HepG2 (cell line): Measurements from ENCODE around the gene ABCF1. TPM values are rescaled to one million over a fixed set of nuclear protein-coding genes. Genes with fewer than 3 reads are reported as not detected.

Source experiments
- FOSL2 ChIP-seq: sonication (generic); formaldehyde crosslinking; IDR thresholded peaks from 2 replicates; pipeline ENCODE4 v1.4.0; 2020; ENCODE audit warnings: missing genetic modification reagents
- NCOA1 ChIP-seq: sonication (generic); formaldehyde crosslinking; IDR thresholded peaks from 2 replicates; pipeline ENCODE4 v1.9.0; 2021; ENCODE audit warnings: missing genetic modification reagents
- NR2F1 ChIP-seq, 2 experiments: fragments of 450-650 bp in 1 of 2; formaldehyde crosslinking in 1 of 2; IDR thresholded peaks; 2 replicates each; pipeline versions ENCODE4 v1.5.0 to v1.6.1; 2016 to 2020; ENCODE audit warnings: mild to moderate bottlenecking in 1 of 2, missing compliant biosample characterization in 1 of 2, missing genetic modification reagents in 1 of 2, moderate library complexity in 1 of 2
- POLR2A ChIP-seq, 2 experiments: IDR thresholded peaks; 2 replicates each; pipeline ENCODE4 v1.6.1; 2011; ENCODE audit warnings: low read depth in 2 of 2, low read length in 2 of 2, mild to moderate bottlenecking in 1 of 2, moderate library complexity in 1 of 2; ENCODE audit not compliant: insufficient read depth in 1 of 2
- RCOR2 ChIP-seq: IDR thresholded peaks from 2 replicates; pipeline ENCODE4 v1.6.1; 2016; ENCODE audit warnings: missing biosample characterization, missing genetic modification reagents
- ZMYM3 ChIP-seq: sonication (generic); formaldehyde crosslinking; IDR thresholded peaks from 2 replicates; pipeline ENCODE4 v1.5.1; 2020; ENCODE audit warnings: mild to moderate bottlenecking, missing genetic modification reagents
- ZNF138 ChIP-seq: sonication (generic); formaldehyde crosslinking; IDR thresholded peaks from 2 replicates; pipeline ENCODE4 v1.5.0; 2020; ENCODE audit warnings: mild to moderate bottlenecking, low read depth, missing genetic modification reagents
- polyA plus RNA-seq, 8 experiments: library from polyadenylated mRNA; depleted of rRNA in 3 of 8; stranded (reverse) in 7 of 8; unstranded in 1 of 8; fragments of >200 nt; fragmentation: Illumina TruSeq in 4 of 8; extraction: Trizol in 4 of 8; gene quantifications; 2 replicates each; pipeline versions ENCODE4 v1.2.1 to v1.2.3, GENCODE V29; 2011 to 2016; ENCODE audit warnings: low read depth in 4 of 8, missing spikeins in 1 of 8, mixed read lengths in 1 of 8; ENCODE audit not compliant: insufficient read depth in 1 of 8
- total RNA-seq, 5 experiments: library from RNA; depleted of rRNA; stranded (reverse); fragments of >200 nt; fragmentation: Illumina TruSeq; extraction: Trizol; gene quantifications; 2 replicates each; pipeline ENCODE4 v1.2.3, GENCODE V29; 2016; ENCODE audit warnings: low read depth in 1 of 5
- TF ChIP-seq, protein P1 (sequence below): IDR thresholded peaks from 2 replicates; pipeline ENCODE4 v1.6.1; 2016; ENCODE audit warnings: low read depth
- TF ChIP-seq, protein P2 (sequence below): sonication (generic); formaldehyde crosslinking; IDR thresholded peaks from 2 replicates; pipeline ENCODE4 v1.4.0; 2020; ENCODE audit warnings: missing genetic modification reagents
- TF ChIP-seq, protein P3 (sequence below): sonication (generic); formaldehyde crosslinking; conservative IDR thresholded peaks from 2 replicates; pipeline ENCODE4 v1.5.0; 2020; ENCODE audit warnings: missing genetic modification reagents
- TF ChIP-seq, protein P4 (sequence below): sonication (generic); formaldehyde crosslinking; IDR thresholded peaks from 2 replicates; pipeline ENCODE4 v1.4.0; 2020; ENCODE audit warnings: missing genetic modification reagents, borderline replicate concordance
- TF ChIP-seq, protein P5 (sequence below): sonication (generic); formaldehyde crosslinking; conservative IDR thresholded peaks from 2 replicates; pipeline ENCODE4 v1.4.0; 2020; ENCODE audit warnings: missing genetic modification reagents

ABCF1 gene
- total and polyA plus RNA-seq, 2 of the 13 experiments (the other 11 are each of a cell fraction or from before 2014, with no cell fraction given): 25.4 to 98.9 TPM

DNA sequence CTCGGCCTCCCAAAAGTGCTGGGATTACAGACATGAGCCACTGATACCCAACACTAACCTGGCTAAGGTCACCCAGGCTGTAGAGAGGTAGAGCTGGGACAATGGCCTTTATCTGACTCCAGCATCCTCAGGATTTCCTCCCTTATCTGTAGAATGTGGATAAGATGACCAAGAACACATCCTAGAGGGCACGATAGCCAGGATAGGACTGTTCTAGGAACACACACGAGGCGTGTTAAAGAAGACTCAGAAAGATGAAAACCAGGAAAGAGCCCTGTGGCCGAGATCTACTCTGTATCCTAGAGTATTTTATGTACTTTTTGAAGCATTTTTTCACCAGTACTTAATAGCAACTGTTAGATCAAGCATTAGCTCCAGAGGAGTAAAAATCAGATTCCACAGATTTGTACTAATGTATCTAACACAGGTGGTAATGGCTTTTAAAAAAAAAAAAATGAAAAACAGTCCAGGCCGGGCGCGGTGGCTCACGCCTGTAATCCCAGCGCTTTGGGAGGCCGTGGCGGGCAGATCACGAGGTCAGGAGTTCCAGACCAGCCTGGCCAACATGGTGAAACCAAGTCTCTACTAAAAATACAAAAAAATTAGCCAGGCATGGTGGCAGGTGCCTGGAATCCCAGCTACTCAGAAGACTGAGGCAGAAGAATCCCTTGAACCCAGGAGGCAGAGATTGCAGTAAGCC is 28.5 kb downstream of the ABCF1 start (continued):
- TF ChIP-seq, protein P1, sequence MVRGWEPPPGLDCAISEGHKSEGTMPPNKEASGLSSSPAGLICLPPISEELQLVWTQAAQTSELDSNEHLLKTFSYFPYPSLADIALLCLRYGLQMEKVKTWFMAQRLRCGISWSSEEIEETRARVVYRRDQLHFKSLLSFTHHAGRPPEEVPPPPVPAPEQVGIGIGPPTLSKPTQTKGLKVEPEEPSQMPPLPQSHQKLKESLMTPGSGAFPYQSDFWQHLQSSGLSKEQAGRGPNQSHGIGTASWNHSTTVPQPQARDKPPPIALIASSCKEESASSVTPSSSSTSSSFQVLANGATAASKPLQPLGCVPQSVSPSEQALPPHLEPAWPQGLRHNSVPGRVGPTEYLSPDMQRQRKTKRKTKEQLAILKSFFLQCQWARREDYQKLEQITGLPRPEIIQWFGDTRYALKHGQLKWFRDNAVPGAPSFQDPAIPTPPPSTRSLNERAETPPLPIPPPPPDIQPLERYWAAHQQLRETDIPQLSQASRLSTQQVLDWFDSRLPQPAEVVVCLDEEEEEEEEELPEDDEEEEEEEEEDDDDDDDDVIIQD (CRISPR knock-in tag): no peak
- TF ChIP-seq, protein P2, sequence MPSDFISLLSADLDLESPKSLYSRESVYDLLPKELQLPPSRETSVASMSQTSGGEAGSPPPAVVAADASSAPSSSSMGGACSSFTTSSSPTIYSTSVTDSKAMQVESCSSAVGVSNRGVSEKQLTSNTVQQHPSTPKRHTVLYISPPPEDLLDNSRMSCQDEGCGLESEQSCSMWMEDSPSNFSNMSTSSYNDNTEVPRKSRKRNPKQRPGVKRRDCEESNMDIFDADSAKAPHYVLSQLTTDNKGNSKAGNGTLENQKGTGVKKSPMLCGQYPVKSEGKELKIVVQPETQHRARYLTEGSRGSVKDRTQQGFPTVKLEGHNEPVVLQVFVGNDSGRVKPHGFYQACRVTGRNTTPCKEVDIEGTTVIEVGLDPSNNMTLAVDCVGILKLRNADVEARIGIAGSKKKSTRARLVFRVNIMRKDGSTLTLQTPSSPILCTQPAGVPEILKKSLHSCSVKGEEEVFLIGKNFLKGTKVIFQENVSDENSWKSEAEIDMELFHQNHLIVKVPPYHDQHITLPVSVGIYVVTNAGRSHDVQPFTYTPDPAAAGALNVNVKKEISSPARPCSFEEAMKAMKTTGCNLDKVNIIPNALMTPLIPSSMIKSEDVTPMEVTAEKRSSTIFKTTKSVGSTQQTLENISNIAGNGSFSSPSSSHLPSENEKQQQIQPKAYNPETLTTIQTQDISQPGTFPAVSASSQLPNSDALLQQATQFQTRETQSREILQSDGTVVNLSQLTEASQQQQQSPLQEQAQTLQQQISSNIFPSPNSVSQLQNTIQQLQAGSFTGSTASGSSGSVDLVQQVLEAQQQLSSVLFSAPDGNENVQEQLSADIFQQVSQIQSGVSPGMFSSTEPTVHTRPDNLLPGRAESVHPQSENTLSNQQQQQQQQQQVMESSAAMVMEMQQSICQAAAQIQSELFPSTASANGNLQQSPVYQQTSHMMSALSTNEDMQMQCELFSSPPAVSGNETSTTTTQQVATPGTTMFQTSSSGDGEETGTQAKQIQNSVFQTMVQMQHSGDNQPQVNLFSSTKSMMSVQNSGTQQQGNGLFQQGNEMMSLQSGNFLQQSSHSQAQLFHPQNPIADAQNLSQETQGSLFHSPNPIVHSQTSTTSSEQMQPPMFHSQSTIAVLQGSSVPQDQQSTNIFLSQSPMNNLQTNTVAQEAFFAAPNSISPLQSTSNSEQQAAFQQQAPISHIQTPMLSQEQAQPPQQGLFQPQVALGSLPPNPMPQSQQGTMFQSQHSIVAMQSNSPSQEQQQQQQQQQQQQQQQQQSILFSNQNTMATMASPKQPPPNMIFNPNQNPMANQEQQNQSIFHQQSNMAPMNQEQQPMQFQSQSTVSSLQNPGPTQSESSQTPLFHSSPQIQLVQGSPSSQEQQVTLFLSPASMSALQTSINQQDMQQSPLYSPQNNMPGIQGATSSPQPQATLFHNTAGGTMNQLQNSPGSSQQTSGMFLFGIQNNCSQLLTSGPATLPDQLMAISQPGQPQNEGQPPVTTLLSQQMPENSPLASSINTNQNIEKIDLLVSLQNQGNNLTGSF (CRISPR knock-in tag): no peak
- TF ChIP-seq, protein P3, sequence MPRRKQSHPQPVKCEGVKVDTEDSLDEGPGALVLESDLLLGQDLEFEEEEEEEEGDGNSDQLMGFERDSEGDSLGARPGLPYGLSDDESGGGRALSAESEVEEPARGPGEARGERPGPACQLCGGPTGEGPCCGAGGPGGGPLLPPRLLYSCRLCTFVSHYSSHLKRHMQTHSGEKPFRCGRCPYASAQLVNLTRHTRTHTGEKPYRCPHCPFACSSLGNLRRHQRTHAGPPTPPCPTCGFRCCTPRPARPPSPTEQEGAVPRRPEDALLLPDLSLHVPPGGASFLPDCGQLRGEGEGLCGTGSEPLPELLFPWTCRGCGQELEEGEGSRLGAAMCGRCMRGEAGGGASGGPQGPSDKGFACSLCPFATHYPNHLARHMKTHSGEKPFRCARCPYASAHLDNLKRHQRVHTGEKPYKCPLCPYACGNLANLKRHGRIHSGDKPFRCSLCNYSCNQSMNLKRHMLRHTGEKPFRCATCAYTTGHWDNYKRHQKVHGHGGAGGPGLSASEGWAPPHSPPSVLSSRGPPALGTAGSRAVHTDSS (CRISPR knock-in tag): no peak
- no peak for TF ChIP-seq NR2F1 (CRISPR knock-in tag; IDR thresholded peaks at IDR 0.05)
- peak in 1 of 2 experiments; percentile 43; a peak in 1 of 4 replicates for TF ChIP-seq POLR2A (IDR thresholded peaks at IDR 0.05; ENCODE audit: insufficient read depth in 1 of 2, low read depth in 2 of 2, low read length in 2 of 2)
- TF ChIP-seq, protein P4, sequence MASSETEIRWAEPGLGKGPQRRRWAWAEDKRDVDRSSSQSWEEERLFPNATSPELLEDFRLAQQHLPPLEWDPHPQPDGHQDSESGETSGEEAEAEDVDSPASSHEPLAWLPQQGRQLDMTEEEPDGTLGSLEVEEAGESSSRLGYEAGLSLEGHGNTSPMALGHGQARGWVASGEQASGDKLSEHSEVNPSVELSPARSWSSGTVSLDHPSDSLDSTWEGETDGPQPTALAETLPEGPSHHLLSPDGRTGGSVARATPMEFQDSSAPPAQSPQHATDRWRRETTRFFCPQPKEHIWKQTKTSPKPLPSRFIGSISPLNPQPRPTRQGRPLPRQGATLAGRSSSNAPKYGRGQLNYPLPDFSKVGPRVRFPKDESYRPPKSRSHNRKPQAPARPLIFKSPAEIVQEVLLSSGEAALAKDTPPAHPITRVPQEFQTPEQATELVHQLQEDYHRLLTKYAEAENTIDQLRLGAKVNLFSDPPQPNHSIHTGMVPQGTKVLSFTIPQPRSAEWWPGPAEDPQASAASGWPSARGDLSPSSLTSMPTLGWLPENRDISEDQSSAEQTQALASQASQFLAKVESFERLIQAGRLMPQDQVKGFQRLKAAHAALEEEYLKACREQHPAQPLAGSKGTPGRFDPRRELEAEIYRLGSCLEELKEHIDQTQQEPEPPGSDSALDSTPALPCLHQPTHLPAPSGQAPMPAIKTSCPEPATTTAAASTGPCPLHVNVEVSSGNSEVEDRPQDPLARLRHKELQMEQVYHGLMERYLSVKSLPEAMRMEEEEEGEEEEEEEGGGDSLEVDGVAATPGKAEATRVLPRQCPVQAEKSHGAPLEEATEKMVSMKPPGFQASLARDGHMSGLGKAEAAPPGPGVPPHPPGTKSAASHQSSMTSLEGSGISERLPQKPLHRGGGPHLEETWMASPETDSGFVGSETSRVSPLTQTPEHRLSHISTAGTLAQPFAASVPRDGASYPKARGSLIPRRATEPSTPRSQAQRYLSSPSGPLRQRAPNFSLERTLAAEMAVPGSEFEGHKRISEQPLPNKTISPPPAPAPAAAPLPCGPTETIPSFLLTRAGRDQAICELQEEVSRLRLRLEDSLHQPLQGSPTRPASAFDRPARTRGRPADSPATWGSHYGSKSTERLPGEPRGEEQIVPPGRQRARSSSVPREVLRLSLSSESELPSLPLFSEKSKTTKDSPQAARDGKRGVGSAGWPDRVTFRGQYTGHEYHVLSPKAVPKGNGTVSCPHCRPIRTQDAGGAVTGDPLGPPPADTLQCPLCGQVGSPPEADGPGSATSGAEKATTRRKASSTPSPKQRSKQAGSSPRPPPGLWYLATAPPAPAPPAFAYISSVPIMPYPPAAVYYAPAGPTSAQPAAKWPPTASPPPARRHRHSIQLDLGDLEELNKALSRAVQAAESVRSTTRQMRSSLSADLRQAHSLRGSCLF (CRISPR knock-in tag): no peak
- TF ChIP-seq ZMYM3 (CRISPR knock-in tag): no peak
- no peak for TF ChIP-seq FOSL2 (CRISPR knock-in tag)
- TF ChIP-seq RCOR2: no peak
- TF ChIP-seq, protein P5, sequence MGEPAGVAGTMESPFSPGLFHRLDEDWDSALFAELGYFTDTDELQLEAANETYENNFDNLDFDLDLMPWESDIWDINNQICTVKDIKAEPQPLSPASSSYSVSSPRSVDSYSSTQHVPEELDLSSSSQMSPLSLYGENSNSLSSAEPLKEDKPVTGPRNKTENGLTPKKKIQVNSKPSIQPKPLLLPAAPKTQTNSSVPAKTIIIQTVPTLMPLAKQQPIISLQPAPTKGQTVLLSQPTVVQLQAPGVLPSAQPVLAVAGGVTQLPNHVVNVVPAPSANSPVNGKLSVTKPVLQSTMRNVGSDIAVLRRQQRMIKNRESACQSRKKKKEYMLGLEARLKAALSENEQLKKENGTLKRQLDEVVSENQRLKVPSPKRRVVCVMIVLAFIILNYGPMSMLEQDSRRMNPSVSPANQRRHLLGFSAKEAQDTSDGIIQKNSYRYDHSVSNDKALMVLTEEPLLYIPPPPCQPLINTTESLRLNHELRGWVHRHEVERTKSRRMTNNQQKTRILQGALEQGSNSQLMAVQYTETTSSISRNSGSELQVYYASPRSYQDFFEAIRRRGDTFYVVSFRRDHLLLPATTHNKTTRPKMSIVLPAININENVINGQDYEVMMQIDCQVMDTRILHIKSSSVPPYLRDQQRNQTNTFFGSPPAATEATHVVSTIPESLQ (CRISPR knock-in tag): no peak
- TF ChIP-seq NCOA1 (CRISPR knock-in tag): no peak
- no peak for TF ChIP-seq ZNF138 (CRISPR knock-in tag)
